HepG2 (cell line): ENCODE data around the gene DPYD.

Experiments used
- CHD2 ChIP-seq: IDR thresholded peaks from 2 replicates; pipeline ENCODE4 v1.6.1; 2011; ENCODE audit warnings: low read depth, low read length, improper control_type of control experiment
- ETV5 ChIP-seq: IDR thresholded peaks from 2 replicates; pipeline ENCODE4 v1.6.1; 2018; ENCODE audit warnings: missing biosample characterization, missing genetic modification reagents, inconsistent platforms, borderline replicate concordance
- MYC ChIP-seq: sonication (generic); formaldehyde crosslinking; IDR thresholded peaks from 2 replicates; pipeline ENCODE4 v1.9.0; 2021; ENCODE audit warnings: missing genetic modification reagents, borderline replicate concordance
- ZMAT3 ChIP-seq: sonication (generic); formaldehyde crosslinking; conservative IDR thresholded peaks from 2 replicates; pipeline ENCODE4 v1.7.0; 2021; ENCODE audit warnings: missing genetic modification reagents
- ZNF569 ChIP-seq: sonication (generic); formaldehyde crosslinking; IDR thresholded peaks from 2 replicates; pipeline ENCODE4 v1.5.0; 2020; ENCODE audit warnings: mild to moderate bottlenecking, missing genetic modification reagents, moderate library complexity, borderline replicate concordance
- ZNF768 ChIP-seq: sonication (generic); formaldehyde crosslinking; IDR thresholded peaks from 2 replicates; pipeline ENCODE4 v1.4.0; 2020; ENCODE audit warnings: missing genetic modification reagents

GRCh38 chr1:97668945-97669344 is 251.9 kb downstream of the DPYD start:
- TF ChIP-seq ZMAT3 (CRISPR knock-in tag) = no peak
- no peak for TF ChIP-seq MYC (CRISPR knock-in tag)
- no peak for TF ChIP-seq ZNF768 (CRISPR knock-in tag)
- no peak for TF ChIP-seq ZNF569
- TF ChIP-seq CHD2 = no peak
- no peak for TF ChIP-seq ETV5 (CRISPR knock-in tag)
